Suprapubic skin (tissue), 4 donors: ENCODE data around the gene PGM2L1. TPM values are rescaled to one million over a fixed set of nuclear protein-coding genes. Genes with fewer than 3 reads are reported as not detected.

Experiments used
- DNase-seq, 2 donors: peaks; one replicate each; pipeline ENCODE4 v3.0.0-alpha.2; 2019; ENCODE audit warnings: low spot score in 2 of 2
- H3K27ac ChIP-seq: fragments of 200-600 bp; sonication (generic); one replicate; pipeline ENCODE4 v1.5.1; 2019
- H3K27me3 ChIP-seq: fragments of 200-600 bp; sonication (generic); one replicate; pipeline ENCODE4 v1.5.1; 2019
- H3K36me3 ChIP-seq: fragments of 200-600 bp; sonication (generic); one replicate; pipeline ENCODE4 v1.5.1; 2019
- H3K4me1 ChIP-seq: fragments of 200-600 bp; sonication (generic); one replicate; pipeline ENCODE4 v1.5.1; 2019
- H3K4me3 ChIP-seq: fragments of 200-600 bp; sonication (generic); one replicate; pipeline ENCODE4 v1.5.1; 2019; ENCODE audit warnings: mild to moderate bottlenecking
- H3K9me3 ChIP-seq: fragments of 200-600 bp; sonication (generic); one replicate; pipeline ENCODE4 v1.5.1; 2019
- EP300 ChIP-seq: sonication (generic); formaldehyde crosslinking; IDR thresholded peaks from one replicate; pipeline ENCODE4 v1.6.1; 2017; ENCODE audit warnings: antibody characterized with exemption
- POLR2A ChIP-seq, 2 donors: fragments of 450-650 bp; IDR thresholded peaks; one replicate each; pipeline ENCODE4 v1.6.1; 2017; ENCODE audit warnings: antibody characterized with exemption in 2 of 2, mild to moderate bottlenecking in 2 of 2, moderate library complexity in 2 of 2
- POLR2AphosphoS5 ChIP-seq, 3 donors: sonication (generic); formaldehyde crosslinking; IDR thresholded peaks; one replicate each; pipeline ENCODE4 v1.6.1; 2017; ENCODE audit warnings: antibody characterized with exemption in 3 of 3
- WGBS: methylation state at CpG from one replicate; pipeline ENCODE4 v1.1.5; 2018; 5-methylcytosine and 5-hydroxymethylcytosine counted together
- total RNA-seq, 4 donors: library from RNA; depleted of rRNA; stranded (reverse); fragments of >200 nt; gene quantifications; one replicate each; pipeline ENCODE4 v1.1.0, GENCODE V29; 2016
- TF ChIP-seq, protein P1 (sequence below), 2 donors: fragments of 200-600 bp in 1 of 2; fragments of 450-650 bp in 1 of 2; sonication (generic) in 1 of 2; IDR thresholded peaks; one replicate each; pipeline ENCODE4 v1.5.1; 2016 to 2019; ENCODE audit warnings: antibody characterized with exemption in 2 of 2, mild to moderate bottlenecking in 1 of 2, moderate library complexity in 1 of 2

The PGM2L1 gene
- total RNA-seq, 4 donors from 2014 or later: 0.91 to 3.9 (median 2.0) TPM

GRCh38 chr11:74429205-74429604 is 31.0 kb upstream of the PGM2L1 start:
- TF ChIP-seq POLR2AphosphoS5 (IDR thresholded peaks at IDR 0.05): no peak
- TF ChIP-seq EP300: no peak
- TF ChIP-seq, protein P1, sequence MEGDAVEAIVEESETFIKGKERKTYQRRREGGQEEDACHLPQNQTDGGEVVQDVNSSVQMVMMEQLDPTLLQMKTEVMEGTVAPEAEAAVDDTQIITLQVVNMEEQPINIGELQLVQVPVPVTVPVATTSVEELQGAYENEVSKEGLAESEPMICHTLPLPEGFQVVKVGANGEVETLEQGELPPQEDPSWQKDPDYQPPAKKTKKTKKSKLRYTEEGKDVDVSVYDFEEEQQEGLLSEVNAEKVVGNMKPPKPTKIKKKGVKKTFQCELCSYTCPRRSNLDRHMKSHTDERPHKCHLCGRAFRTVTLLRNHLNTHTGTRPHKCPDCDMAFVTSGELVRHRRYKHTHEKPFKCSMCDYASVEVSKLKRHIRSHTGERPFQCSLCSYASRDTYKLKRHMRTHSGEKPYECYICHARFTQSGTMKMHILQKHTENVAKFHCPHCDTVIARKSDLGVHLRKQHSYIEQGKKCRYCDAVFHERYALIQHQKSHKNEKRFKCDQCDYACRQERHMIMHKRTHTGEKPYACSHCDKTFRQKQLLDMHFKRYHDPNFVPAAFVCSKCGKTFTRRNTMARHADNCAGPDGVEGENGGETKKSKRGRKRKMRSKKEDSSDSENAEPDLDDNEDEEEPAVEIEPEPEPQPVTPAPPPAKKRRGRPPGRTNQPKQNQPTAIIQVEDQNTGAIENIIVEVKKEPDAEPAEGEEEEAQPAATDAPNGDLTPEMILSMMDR (IDR thresholded peaks at IDR 0.05): no peak
- no peak for TF ChIP-seq POLR2A (IDR thresholded peaks at IDR 0.05)
- H3K4me3 ChIP-seq: no peak overlapping the region
- no peak overlapping the region for H3K27ac ChIP-seq
- WGBS: 50% methylated on average over 3 of the region's 3 CpGs
- no peaks in the 10 kb centered on the region for H3K9me3 ChIP-seq
- no peaks in the 10 kb centered on the region for H3K4me1 ChIP-seq
- no peaks in the 10 kb centered on the region for H3K27me3 ChIP-seq
- H3K36me3 ChIP-seq: no peaks in the 10 kb centered on the region
- no peak for DNase-seq

DNA sequence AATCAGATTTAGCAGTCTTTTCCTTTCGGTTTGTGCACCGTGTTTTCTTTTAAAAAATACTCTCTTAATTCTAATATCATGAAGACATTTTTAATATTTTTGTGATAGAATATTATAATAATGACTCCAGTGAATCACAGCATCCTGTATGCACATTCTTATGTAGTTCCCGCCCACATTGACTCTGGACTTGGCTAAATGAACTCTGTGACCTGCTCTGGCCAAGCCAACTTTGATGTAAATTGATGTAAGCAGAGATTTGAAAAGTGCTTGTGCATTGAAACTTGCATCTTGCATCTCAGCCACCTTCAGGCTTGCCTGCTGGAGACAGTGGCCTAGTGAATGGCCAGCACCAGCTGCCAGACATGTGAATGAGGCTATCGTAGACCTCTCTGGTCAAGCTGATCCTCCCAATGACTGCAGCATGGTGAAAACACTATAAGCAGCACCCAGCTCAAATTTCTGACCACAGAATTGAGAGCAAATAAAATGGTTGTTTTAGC is 29.2 kb upstream of the PGM2L1 start:
- no peaks in the 10 kb centered on the region for H3K4me1 ChIP-seq
- H3K27ac ChIP-seq: no peak overlapping the region
- no peak for DNase-seq
- WGBS: 89% methylated on average over 4 of the region's 4 CpGs
- no peak for TF ChIP-seq POLR2AphosphoS5 (IDR thresholded peaks at IDR 0.05)
- TF ChIP-seq, protein P1 (IDR thresholded peaks at IDR 0.05): no peak
- TF ChIP-seq EP300: no peak
- TF ChIP-seq POLR2A (IDR thresholded peaks at IDR 0.05): no peak
- H3K9me3 ChIP-seq: no peaks in the 10 kb centered on the region
- no peak overlapping the region for H3K4me3 ChIP-seq
- no peaks in the 10 kb centered on the region for H3K36me3 ChIP-seq
- H3K27me3 ChIP-seq: no peaks in the 10 kb centered on the region

DNA sequence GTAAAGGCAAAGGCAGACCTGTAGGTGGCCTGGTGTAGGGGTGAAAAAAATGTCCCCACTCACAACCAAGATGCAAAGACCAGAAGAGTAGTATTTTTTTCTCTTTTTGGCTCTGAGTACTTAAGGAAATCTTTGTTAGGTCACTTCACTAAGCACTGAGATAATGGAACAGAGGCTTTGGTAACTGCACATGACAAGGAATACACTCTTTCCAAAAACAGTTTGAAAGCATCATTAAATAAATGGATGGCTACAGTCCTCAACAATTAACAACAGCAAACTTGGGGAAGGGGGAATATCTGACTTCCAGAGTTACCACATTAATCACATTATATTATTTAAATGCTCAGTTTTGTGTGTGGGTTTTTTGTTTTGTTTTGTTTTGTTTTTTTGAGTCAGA is 26.9 kb upstream of the PGM2L1 start:
- H3K27me3 ChIP-seq: no peaks in the 10 kb centered on the region
- H3K4me3 ChIP-seq: no peak overlapping the region
- H3K9me3 ChIP-seq: no peaks in the 10 kb centered on the region
- no peaks in the 10 kb centered on the region for H3K36me3 ChIP-seq
- H3K27ac ChIP-seq: no peak overlapping the region
- H3K4me1 ChIP-seq: no peaks in the 10 kb centered on the region
- no peak for DNase-seq
- no peak for TF ChIP-seq POLR2A (IDR thresholded peaks at IDR 0.05)
- TF ChIP-seq, protein P1 (IDR thresholded peaks at IDR 0.05): no peak
- no peak for TF ChIP-seq POLR2AphosphoS5 (IDR thresholded peaks at IDR 0.05)
- no peak for TF ChIP-seq EP300

DNA sequence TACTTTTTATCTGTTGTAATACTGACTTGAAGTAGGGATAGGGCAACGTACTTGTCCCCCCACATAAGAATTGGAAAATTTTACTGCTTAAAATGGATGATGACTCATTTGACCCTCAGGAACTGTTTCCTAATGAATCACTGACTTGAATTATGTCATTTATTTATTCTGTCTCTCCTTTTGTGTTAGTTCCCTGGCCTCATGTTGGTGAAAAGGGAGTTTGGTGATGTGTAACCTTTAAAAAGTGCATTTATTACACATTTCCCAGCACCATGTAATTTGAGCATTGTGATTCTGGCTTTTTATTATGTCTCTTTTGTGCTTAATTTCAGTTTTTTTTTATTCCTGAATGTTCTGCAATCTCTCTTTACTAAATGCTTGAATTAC is 20.3 kb upstream of the PGM2L1 start:
- H3K27ac ChIP-seq: peak overlapping the region; percentile 81
- no peaks in the 10 kb centered on the region for H3K36me3 ChIP-seq
- H3K4me1 ChIP-seq: peaks cover 28% of the 10 kb centered on the region
- WGBS: 19% methylated on average over 1 of the region's 1 CpG
- no peaks in the 10 kb centered on the region for H3K9me3 ChIP-seq
- TF ChIP-seq, protein P1 (IDR thresholded peaks at IDR 0.05): no peak
- TF ChIP-seq POLR2AphosphoS5 (IDR thresholded peaks at IDR 0.05) (no peak), POLR2A (IDR thresholded peaks at IDR 0.05) (no peak), EP300 (no peak)
- H3K4me3 ChIP-seq: no peak overlapping the region
- H3K27me3 ChIP-seq: no peaks in the 10 kb centered on the region
- DNase-seq: no peak

DNA sequence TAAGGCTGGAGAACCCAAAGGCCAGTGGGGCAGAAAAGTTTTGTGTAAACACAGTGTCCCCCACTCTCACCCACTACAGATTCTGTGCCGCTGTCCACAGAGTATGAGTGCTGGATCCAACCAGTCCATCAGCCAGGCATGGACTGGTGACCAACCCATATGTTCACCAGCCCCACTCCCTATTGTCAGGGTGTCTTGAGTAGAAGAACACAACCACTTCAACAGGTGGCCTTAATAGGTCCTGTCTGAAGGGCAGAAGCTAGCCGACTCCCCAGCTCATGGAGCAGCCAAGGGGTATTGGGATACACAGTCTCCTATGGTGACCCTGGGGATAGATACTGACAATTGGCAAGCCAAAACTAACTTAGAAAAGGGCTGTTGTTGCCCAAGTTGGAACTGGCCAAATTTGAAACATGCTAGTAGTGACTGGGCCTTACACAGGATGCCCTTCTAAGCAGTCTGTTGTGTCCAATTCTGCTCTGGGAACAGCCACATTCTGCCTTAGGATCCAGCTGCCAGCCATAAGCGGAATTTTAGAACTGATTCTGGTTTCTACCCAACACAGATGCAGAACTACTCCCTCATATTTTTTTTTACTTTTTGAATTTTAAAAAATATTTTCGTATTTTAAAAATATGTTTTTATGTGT is 19.8 kb upstream of the PGM2L1 start:
- peaks cover 2% of the 10 kb centered on the region for H3K27me3 ChIP-seq
- TF ChIP-seq EP300: no peak
- no peak for TF ChIP-seq POLR2A (IDR thresholded peaks at IDR 0.05)
- TF ChIP-seq POLR2AphosphoS5 (IDR thresholded peaks at IDR 0.05): no peak
- TF ChIP-seq, protein P1 (IDR thresholded peaks at IDR 0.05): no peak
- H3K27ac ChIP-seq: peak overlapping the region; percentile 81
- DNase-seq: no peak
- peaks cover 28% of the 10 kb centered on the region for H3K4me1 ChIP-seq
- no peak overlapping the region for H3K4me3 ChIP-seq
- WGBS: 71% methylated on average over 3 of the region's 4 CpGs
- no peaks in the 10 kb centered on the region for H3K36me3 ChIP-seq
- H3K9me3 ChIP-seq: no peaks in the 10 kb centered on the region
